Glomerular visceral epithelial cell (primary cell): Measurements from ENCODE around the gene SMIM43.
"Not testable (repeated sequence)": the region's sequence is repeated elsewhere in the genome, so short reads cannot be mapped to it uniquely, and the experiment has no call there.

ENCODE experiments used
- DNase-seq: peaks from one replicate; pipeline ENCODE4 v3.0.0-alpha.2; 2016; ENCODE audit errors: extremely low spot score

The SMIM43 gene

GRCh38 chr4:121783210-121783609 is 18.2 kb upstream of the SMIM43 start:
- no peak for DNase-seq

- no peak for DNase-seq
Observed at GRCh38 chr4:121778991-121779628, 14.1 kb upstream of the SMIM43 start.

- peak; percentile 89 for DNase-seq
Observed at GRCh38 chr4:121777625-121778024, 12.7 kb upstream of the SMIM43 start.

- no peak for DNase-seq
Observed at GRCh38 chr4:121776610-121777401, 11.8 kb upstream of the SMIM43 start.

GRCh38 chr4:121773883-121774282 is 8.9 kb upstream of the SMIM43 start:
- no peak for DNase-seq

GRCh38 chr4:121771869-121772268 is 6.9 kb upstream of the SMIM43 start:
- no peak for DNase-seq

- no peak for DNase-seq
Observed at GRCh38 chr4:121769341-121769740, 4.4 kb upstream of the SMIM43 start.

GRCh38 chr4:121767166-121767565 is 2.2 kb upstream of the SMIM43 start:
- no peak for DNase-seq

GRCh38 chr4:121765971-121766538 is 1.1 kb upstream of the SMIM43 start:
- no peak for DNase-seq

GRCh38 chr4:121765368-121765705 is 373 bp upstream of the SMIM43 start:
- no peak for DNase-seq

- no peak for DNase-seq
Observed at GRCh38 chr4:121764303-121764701, 662 bp downstream of the SMIM43 start.

GRCh38 chr4:121760205-121760604 is 4.8 kb downstream of the SMIM43 start:
- DNase-seq: no peak

GRCh38 chr4:121758925-121759568 is 5.9 kb downstream of the SMIM43 start:
- DNase-seq: no peak

- DNase-seq: not testable (repeated sequence)
Observed at GRCh38 chr4:121752142-121752541, 12.8 kb downstream of the SMIM43 start.

GRCh38 chr4:121749225-121749624 is 15.7 kb downstream of the SMIM43 start:
- DNase-seq: no peak

GRCh38 chr4:121742794-121743193 is 22.2 kb downstream of the SMIM43 start:
- DNase-seq: no peak

GRCh38 chr4:121741751-121742150 is 23.2 kb downstream of the SMIM43 start:
- DNase-seq: no peak

GRCh38 chr4:121740796-121741409 is 24.1 kb downstream of the SMIM43 start:
- no peak for DNase-seq

GRCh38 chr4:121739575-121739974 is 25.4 kb downstream of the SMIM43 start:
- no peak for DNase-seq

GRCh38 chr4:121738780-121739535 is 26.0 kb downstream of the SMIM43 start:
- DNase-seq: no peak

- DNase-seq: no peak
Observed at GRCh38 chr4:121737846-121738554, 27.0 kb downstream of the SMIM43 start.
